Measurements from ENCODE around the gene C6orf58.
"Not testable (repeated sequence)": the region's sequence is repeated elsewhere in the genome, so short reads cannot be mapped to it uniquely, and the experiment has no call there.

C6orf58 gene

DNA sequence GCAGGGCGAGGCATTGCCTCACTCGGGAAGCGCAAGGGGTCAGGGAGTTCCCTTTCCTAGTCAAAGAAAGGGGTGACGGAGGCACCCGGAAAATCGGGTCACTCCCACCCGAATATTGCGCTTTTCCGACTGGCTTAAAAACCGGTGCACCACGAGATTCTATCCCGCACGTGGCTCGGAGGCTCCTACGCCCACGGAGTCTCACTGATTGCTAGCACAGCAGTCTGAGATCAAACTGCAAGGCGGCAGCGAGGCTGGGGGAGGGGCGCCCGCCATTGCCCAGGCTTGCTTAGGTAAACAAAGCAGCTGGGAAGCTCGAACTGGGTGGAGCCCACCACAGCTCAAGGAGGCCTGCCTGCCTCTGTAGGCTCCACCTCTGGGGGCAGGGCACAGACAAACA, 16.5 kb downstream of the C6orf58 start:
- not testable (repeated sequence) for DNase-seq

DNA sequence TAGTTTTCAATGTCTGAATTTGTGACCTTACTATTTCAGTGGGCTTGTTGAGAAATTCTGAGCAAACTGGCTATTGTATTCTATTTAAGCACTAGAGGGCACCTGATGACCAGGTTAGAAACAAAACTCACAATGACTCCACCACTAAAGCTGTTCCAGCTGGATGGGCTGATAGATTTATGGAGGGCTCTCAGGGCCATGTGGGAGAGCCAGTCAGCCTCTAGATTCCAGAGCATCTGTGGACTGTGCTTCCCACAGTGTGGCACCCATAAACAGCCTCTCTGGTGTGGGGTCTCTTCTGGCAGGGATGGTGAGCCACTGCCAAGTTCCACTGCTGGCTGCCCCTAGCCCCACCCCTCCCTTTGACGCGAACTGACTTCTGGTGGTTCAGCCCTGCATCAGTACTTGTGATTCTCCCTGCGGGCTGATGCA, 29.2 kb downstream of the C6orf58 start:
- DNase-seq = no peak

DNA sequence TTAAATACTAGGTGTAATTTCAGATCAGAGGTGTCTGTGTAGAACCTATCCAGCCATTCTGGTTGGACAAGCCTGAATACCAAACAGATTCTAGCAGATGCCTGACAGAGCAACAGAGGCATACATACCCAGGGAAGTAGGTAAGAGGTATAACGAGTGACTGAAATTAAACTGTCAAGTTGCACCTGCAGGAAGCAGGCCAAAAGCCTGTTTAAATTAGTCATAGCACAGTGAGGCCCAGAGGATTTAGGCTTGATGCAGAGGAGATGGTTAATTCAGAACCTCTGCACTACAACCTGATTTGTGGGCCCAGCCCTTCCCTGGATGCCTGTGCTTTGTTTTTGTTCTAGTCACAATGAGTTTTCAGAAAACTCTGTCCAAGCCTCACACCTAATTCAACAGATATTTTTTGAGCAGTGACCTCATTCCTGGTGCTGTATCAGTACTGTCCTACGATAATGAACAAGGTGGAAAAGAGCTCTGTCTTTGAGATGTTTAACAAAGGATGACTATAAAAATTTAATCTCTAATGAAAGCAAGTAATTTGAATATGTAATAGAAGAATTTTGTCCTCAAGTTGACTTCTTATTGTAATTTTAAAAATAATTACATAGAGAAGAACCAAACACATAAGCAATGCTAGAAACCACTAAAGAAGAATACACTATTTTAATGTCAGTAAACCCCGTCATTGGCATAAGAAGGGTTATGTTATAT, 31.7 kb downstream of the C6orf58 start:
- DNase-seq = no peak

DNA sequence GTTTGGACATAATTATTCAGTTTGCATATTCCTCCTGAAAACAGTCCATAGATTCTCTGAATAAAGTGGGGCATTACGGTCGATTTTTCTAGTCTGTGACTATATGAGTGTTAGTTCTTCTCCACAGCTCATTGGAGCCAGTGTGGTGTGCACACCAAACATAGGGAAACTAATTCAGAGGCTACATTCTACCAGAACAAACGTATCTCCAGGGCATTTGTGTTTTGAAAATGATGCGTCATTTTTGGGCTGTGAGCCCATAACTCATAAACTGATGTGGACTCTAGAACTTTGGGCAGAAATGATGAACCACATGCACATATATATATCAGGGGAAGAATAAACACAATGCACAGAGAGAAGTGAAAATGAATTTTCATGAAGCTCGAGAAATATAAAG, 41.8 kb downstream of the C6orf58 start:
- DNase-seq = no peak

DNA sequence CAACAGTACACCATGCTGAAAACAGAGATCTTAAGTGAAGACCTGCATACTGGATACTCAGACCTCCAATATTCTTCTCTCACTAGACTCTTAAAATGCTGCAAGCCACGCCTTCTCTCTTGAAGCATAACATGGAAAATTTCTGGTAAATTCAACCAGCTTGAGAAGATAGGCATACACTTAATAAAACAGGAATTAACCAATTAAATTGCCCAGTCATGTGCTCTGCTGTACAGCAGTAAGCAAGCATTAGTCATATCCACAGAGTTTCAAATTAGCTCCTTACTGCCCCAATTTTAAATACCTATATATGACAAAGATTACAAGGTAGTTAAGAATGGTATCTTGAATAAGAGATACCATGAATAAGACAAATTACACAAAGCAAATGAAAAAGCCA, 53.8 kb downstream of the C6orf58 start:
- DNase-seq = no peak

DNA sequence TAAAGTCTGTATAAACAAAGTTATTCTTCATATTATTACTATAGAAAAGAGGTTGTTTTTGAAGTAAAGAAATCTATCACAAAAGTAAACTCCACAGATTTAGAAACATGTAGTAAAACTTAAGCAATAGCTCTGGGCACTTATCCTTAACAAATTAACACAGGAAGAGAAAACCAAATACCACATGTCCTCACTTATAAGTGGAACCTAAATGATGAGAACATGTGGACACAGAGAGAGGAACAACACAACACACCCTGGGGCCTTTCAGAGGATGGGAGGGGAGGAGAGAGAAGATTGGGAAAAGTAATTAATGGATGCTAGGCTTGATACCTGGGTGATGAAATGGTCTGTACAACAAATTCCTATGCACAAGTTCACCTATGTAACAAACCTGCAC, 57.2 kb downstream of the C6orf58 start:
- no peak for DNase-seq

DNA sequence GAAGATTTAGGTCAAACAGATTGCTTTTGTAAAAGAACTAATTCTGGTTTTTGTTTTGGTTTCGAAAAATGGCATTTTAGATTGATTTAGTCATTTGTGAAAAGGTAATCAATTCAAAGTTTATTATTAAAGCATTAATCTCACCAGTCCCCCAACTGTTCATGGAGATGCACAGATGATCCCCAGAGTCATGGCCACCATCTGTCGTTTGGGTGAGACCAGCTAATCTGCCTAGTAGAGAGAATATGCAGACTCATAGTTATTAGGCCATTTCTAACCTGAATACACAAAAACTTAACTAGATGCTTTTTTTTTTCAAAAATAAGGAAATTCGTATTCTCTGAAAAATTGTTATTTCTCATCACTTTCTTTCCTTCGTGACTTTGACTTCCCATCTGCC, 58.1 kb downstream of the C6orf58 start:
- no peak for DNase-seq

DNA sequence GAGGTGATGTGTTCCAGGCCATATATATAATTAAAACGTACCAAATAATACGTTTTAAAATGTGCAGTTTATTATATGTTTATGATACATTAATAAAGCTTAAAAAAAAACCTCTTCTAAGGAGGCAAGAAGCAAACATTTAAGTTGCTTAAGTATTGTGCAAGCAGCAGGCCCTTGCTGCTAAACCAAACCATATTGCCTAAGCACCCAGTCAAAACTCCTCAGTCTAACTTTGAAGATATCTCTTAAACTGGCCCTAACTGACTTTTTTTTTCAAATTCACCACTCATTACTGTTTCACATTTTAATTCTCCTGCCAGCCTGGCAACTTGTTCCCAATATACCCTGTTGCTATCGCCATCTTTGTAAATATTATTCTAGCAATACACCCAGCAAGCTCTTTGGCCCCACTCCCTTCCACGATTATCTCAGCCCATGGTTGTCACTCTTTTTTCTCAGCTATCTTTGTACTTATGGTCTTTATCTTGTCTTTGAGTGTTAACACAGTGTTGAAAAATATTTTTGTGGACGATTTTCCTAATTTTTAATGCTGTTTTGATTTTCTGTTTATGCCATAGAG, 60.9 kb downstream of the C6orf58 start:
- no peak for DNase-seq

Measured in bone marrow (tissue), 2 donors.